Urinary bladder (tissue), 4 donors: ENCODE results near the gene NDUFB8. TPM values are rescaled to one million over a fixed set of nuclear protein-coding genes. Genes with fewer than 3 reads are reported as not detected.
"Not testable (repeated sequence)": the region's sequence is repeated elsewhere in the genome, so short reads cannot be mapped to it uniquely, and the experiment has no call there.

Experiments
- DNase-seq: peaks from one replicate; pipeline ENCODE4 v3.0.0-alpha.2; 2015; ENCODE audit errors: extremely low spot score
- H3K27ac ChIP-seq: one replicate; pipeline ENCODE4 v1.5.1; 2013; ENCODE audit warnings: low read depth, mild to moderate bottlenecking, moderate library complexity
- H3K36me3 ChIP-seq: one replicate; pipeline ENCODE4 v1.6.1; 2013; ENCODE audit warnings: mild to moderate bottlenecking, moderate library complexity; ENCODE audit not compliant: insufficient read depth
- H3K4me1 ChIP-seq: one replicate; pipeline ENCODE4 v1.6.1; 2013; ENCODE audit warnings: mild to moderate bottlenecking, moderate library complexity; ENCODE audit not compliant: insufficient read depth
- H3K4me3 ChIP-seq: one replicate; pipeline ENCODE4 v1.5.1; 2013; ENCODE audit warnings: low read depth, low read length
- WGBS: extraction: QIAGEN DNeasy Blood & Tissue Kit; methylation state at CpG from one replicate; pipeline ENCODE4 v1.1.7; 2013; 5-methylcytosine and 5-hydroxymethylcytosine counted together
- polyA plus RNA-seq: library from polyadenylated mRNA; stranded (reverse); fragments of 200-250 nt; gene quantifications from one replicate; pipeline ENCODE4 v1.2.3, GENCODE V29; 2013
- total RNA-seq: library from RNA; depleted of rRNA; stranded (reverse); fragments of >200 nt; gene quantifications from one replicate; pipeline ENCODE4 v1.2.3, GENCODE V29; 2014
- donor health status: healthy with polysubstance abuse.
- donor health status: healthy.

The NDUFB8 gene
- 106 TPM for total RNA-seq
- 364 TPM for polyA plus RNA-seq

- Histone ChIP-seq H3K4me1 (no peaks in the 10 kb centered on the region), H3K36me3 (no peaks in the 10 kb centered on the region), H3K27ac (peak within 1 kb of the TSS; percentile 12), H3K4me3 (peak within 1 kb of the TSS; percentile 80)
- under 1% methylated on average over 43 of the region's 43 CpGs for WGBS
- DNase-seq = peak; percentile 87
These were observed at the start of gene NDUFB8 for GRCh38 chr10:100529475-100530298. NDUFB8 (minus strand) TSS chr10:100529871; CDS start chr10:100529851, 20 bp downstream.

- H3K27ac ChIP-seq = no peak overlapping the region
- no peak overlapping the region for H3K4me3 ChIP-seq
- no peaks in the 10 kb centered on the region for H3K36me3 ChIP-seq
- DNase-seq = no peak
- WGBS = 81% methylated on average over 5 of the region's 5 CpGs
- H3K4me1 ChIP-seq = no peaks in the 10 kb centered on the region
These were observed 46.6 kb upstream of the NDUFB8 start for GRCh38 chr10:100576282-100576635.

GRCh38 chr10:100575585-100576281, 46.1 kb upstream of the NDUFB8 start:
- Histone ChIP-seq H3K4me3 (no peak overlapping the region), H3K27ac (no peak overlapping the region), H3K4me1 (no peaks in the 10 kb centered on the region), H3K36me3 (no peaks in the 10 kb centered on the region)
- WGBS = 74% methylated on average over 8 of the region's 8 CpGs
- no peak for DNase-seq

GRCh38 chr10:100575146-100575545, 45.5 kb upstream of the NDUFB8 start:
- DNase-seq, H3K4me3 ChIP-seq, H3K4me1 ChIP-seq, H3K36me3 ChIP-seq, H3K27ac ChIP-seq: not testable (repeated sequence)
- 78% methylated on average over 7 of the region's 7 CpGs for WGBS

- H3K36me3 ChIP-seq = no peaks in the 10 kb centered on the region
- H3K4me3 ChIP-seq = no peak overlapping the region
- 87% methylated on average over 24 of the region's 24 CpGs for WGBS
- H3K27ac ChIP-seq = no peak overlapping the region
- no peaks in the 10 kb centered on the region for H3K4me1 ChIP-seq
- no peak for DNase-seq
These were observed 41.6 kb upstream of the NDUFB8 start for GRCh38 chr10:100571084-100571856.

- H3K36me3 ChIP-seq = no peaks in the 10 kb centered on the region
- no peaks in the 10 kb centered on the region for H3K4me1 ChIP-seq
- no peak for DNase-seq
- 50% methylated on average over 8 of the region's 8 CpGs for WGBS
- no peak overlapping the region for H3K4me3 ChIP-seq
- no peak overlapping the region for H3K27ac ChIP-seq
These were observed 40.8 kb upstream of the NDUFB8 start for GRCh38 chr10:100570506-100570905.

- WGBS = 14% methylated on average over 28 of the region's 28 CpGs
- H3K4me3 ChIP-seq = no peak overlapping the region
- H3K27ac ChIP-seq = no peak overlapping the region
- DNase-seq = no peak
- no peaks in the 10 kb centered on the region for H3K36me3 ChIP-seq
- no peaks in the 10 kb centered on the region for H3K4me1 ChIP-seq
These were observed 40.2 kb upstream of the NDUFB8 start for GRCh38 chr10:100569687-100570481.

- WGBS = 65% methylated on average over 3 of the region's 3 CpGs
- H3K4me3 ChIP-seq = no peak overlapping the region
- no peak overlapping the region for H3K27ac ChIP-seq
- DNase-seq = no peak
- H3K4me1 ChIP-seq = no peaks in the 10 kb centered on the region
- H3K36me3 ChIP-seq = no peaks in the 10 kb centered on the region
These were observed 39.2 kb upstream of the NDUFB8 start for GRCh38 chr10:100568912-100569311.

- no peak for DNase-seq
- no peaks in the 10 kb centered on the region for H3K4me1 ChIP-seq
- H3K4me3 ChIP-seq = no peak overlapping the region
- 17% methylated on average over 6 of the region's 6 CpGs for WGBS
- no peaks in the 10 kb centered on the region for H3K36me3 ChIP-seq
- no peak overlapping the region for H3K27ac ChIP-seq
These were observed 38.2 kb upstream of the NDUFB8 start for GRCh38 chr10:100567826-100568225.

- 42% methylated on average over 11 of the region's 11 CpGs for WGBS
These were observed 37.6 kb upstream of the NDUFB8 start for GRCh38 chr10:100567249-100567648.

GRCh38 chr10:100566561-100566960, 36.9 kb upstream of the NDUFB8 start:
- 62% methylated on average over 3 of the region's 3 CpGs for WGBS

More at GRCh38 chr10:100567249-100567648, 37.6 kb upstream of the NDUFB8 start:
- H3K27ac ChIP-seq = no peak overlapping the region
- H3K4me3 ChIP-seq = no peak overlapping the region
- no peaks in the 10 kb centered on the region for H3K4me1 ChIP-seq
- no peaks in the 10 kb centered on the region for H3K36me3 ChIP-seq
- no peak for DNase-seq

GRCh38 chr10:100565206-100565985, 35.7 kb upstream of the NDUFB8 start:
- no peaks in the 10 kb centered on the region for H3K4me1 ChIP-seq
- no peaks in the 10 kb centered on the region for H3K36me3 ChIP-seq
- H3K4me3 ChIP-seq = no peak overlapping the region
- H3K27ac ChIP-seq = no peak overlapping the region
- 65% methylated on average over 9 of the region's 9 CpGs for WGBS
- no peak for DNase-seq

More at GRCh38 chr10:100566561-100566960, 36.9 kb upstream of the NDUFB8 start:
- no peak overlapping the region for H3K4me3 ChIP-seq
- H3K36me3 ChIP-seq = no peaks in the 10 kb centered on the region
- no peak overlapping the region for H3K27ac ChIP-seq
- no peak for DNase-seq
- no peaks in the 10 kb centered on the region for H3K4me1 ChIP-seq
